MM.1S (cell line): ENCODE data around the gene SH3PXD2B.
"Not testable (repeated sequence)": the region's sequence is repeated elsewhere in the genome, so short reads cannot be mapped to it uniquely, and the experiment has no call there.

Experiments
- DNase-seq: peaks from one replicate; pipeline ENCODE4 v3.0.0-alpha.2; 2015
- H2AFZ ChIP-seq: fragments of 300-600 bp; sonication (generic); 2 replicates; pipeline ENCODE4 v1.6.0; 2016; ENCODE audit warnings: antibody characterized with exemption, low read length
- H3F3A ChIP-seq: fragments of 300-600 bp; sonication (generic); 2 replicates; pipeline ENCODE4 v1.6.1; 2016; ENCODE audit warnings: mild to moderate bottlenecking, antibody characterized with exemption, low read length, moderate library complexity, mixed read lengths; ENCODE audit not compliant: insufficient read depth
- H3K27ac ChIP-seq: fragments of 300-600 bp; sonication (generic); 2 replicates; pipeline ENCODE4 v1.5.1; 2016; ENCODE audit warnings: mild to moderate bottlenecking, low read length
- H3K27me3 ChIP-seq: fragments of 300-600 bp; sonication (generic); replicated peaks from 2 replicates; pipeline ENCODE4 v1.6.0; 2016; ENCODE audit warnings: low read length; ENCODE audit not compliant: insufficient read depth
- H3K36me3 ChIP-seq: fragments of 300-600 bp; sonication (generic); replicated peaks from 2 replicates; pipeline ENCODE4 v1.6.1; 2016; ENCODE audit warnings: mild to moderate bottlenecking, low read length, mixed read lengths; ENCODE audit not compliant: insufficient read depth
- H3K4me1 ChIP-seq: fragments of 300-600 bp; sonication (generic); 2 replicates; pipeline ENCODE4 v1.6.1; 2016; ENCODE audit warnings: low read length, mixed read lengths
- H3K4me2 ChIP-seq: fragments of 300-600 bp; sonication (generic); 2 replicates; pipeline ENCODE4 v1.6.0; 2016; ENCODE audit warnings: low read depth, low read length
- H3K4me3 ChIP-seq: fragments of 300-600 bp; sonication (generic); 2 replicates; pipeline ENCODE4 v1.5.1; 2016; ENCODE audit warnings: low read length, mixed read lengths
- H3K79me2 ChIP-seq: fragments of 300-600 bp; sonication (generic); 2 replicates; pipeline ENCODE4 v1.6.1; 2016; ENCODE audit warnings: mixed run types, low read length, mixed read lengths
- H3K9ac ChIP-seq: fragments of 300-600 bp; sonication (generic); 2 replicates; pipeline ENCODE4 v1.6.1; 2016; ENCODE audit warnings: low read length, mixed read lengths
- H3K9me2 ChIP-seq: fragments of 300-600 bp; sonication (generic); replicated peaks from 2 replicates; pipeline ENCODE4 v1.6.1; 2016; ENCODE audit warnings: mild to moderate bottlenecking, low read length, mixed read lengths; ENCODE audit not compliant: insufficient read depth
- H3K9me3 ChIP-seq: fragments of 300-600 bp; sonication (generic); replicated peaks from 2 replicates; pipeline ENCODE4 v1.6.1; 2016; ENCODE audit warnings: mild to moderate bottlenecking, low read length, mixed read lengths; ENCODE audit not compliant: insufficient read depth
- H4K20me1 ChIP-seq: fragments of 300-600 bp; sonication (generic); 2 replicates; pipeline ENCODE4 v1.6.1; 2016; ENCODE audit warnings: mild to moderate bottlenecking, low read length, moderate library complexity, mixed read lengths; ENCODE audit not compliant: insufficient read depth
- EZH2 ChIP-seq: fragments of 300-600 bp; sonication (generic); optimal IDR thresholded peaks from 2 replicates; pipeline ENCODE3; 2017; ENCODE audit warnings: low read depth, mild to moderate bottlenecking, antibody characterized with exemption, low read length, mixed read lengths
- EZH2phosphoT487 ChIP-seq: fragments of 300-600 bp; sonication (generic); IDR thresholded peaks from 2 replicates; pipeline ENCODE4 v1.6.1; 2018; ENCODE audit warnings: antibody characterized with exemption, low read length
- TF ChIP-seq, protein P1 (sequence below): fragments of 300-600 bp; sonication (generic); IDR thresholded peaks from 2 replicates; pipeline ENCODE4 v1.5.1; 2016; ENCODE audit warnings: antibody characterized with exemption, low read length, mixed read lengths

SH3PXD2B gene

DNA sequence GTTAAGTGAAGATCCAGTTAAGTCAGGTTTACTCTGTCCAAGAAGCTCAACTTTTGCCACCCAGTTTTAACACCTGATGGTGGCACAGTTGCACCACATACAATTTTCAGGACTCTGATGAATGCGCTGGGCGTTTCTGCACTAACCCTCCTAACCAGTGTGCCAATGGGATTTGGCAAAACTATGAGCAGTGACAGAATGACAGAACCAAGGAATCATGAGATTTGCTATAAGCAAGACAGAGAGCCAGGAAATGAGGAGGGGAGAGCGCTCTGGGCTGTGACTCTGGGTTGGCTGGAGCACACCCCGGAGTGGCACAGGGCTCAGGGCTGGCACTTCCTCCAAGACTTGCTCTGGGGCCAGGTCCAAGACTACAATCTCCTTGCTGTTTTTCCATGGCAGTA is 84.1 kb downstream of the SH3PXD2B start:
- Histone ChIP-seq H3K36me3 (no peaks in the 10 kb centered on the region), H3K27me3 (no peaks in the 10 kb centered on the region), H3K79me2 (no peaks in the 10 kb centered on the region), H3K4me1 (peaks cover 11% of the 10 kb centered on the region), H2AFZ (no peak overlapping the region), H3F3A (no peaks in the 10 kb centered on the region), H3K9me3 (no peaks in the 10 kb centered on the region), H3K4me2 (no peak overlapping the region), H3K27ac (no peak overlapping the region), H3K9ac (no peak overlapping the region), H4K20me1 (no peaks in the 10 kb centered on the region), H3K4me3 (no peak overlapping the region), H3K9me2 (no peaks in the 10 kb centered on the region)
- TF ChIP-seq EZH2phosphoT487 (no peak), EZH2 (no peak)
- TF ChIP-seq, protein P1, sequence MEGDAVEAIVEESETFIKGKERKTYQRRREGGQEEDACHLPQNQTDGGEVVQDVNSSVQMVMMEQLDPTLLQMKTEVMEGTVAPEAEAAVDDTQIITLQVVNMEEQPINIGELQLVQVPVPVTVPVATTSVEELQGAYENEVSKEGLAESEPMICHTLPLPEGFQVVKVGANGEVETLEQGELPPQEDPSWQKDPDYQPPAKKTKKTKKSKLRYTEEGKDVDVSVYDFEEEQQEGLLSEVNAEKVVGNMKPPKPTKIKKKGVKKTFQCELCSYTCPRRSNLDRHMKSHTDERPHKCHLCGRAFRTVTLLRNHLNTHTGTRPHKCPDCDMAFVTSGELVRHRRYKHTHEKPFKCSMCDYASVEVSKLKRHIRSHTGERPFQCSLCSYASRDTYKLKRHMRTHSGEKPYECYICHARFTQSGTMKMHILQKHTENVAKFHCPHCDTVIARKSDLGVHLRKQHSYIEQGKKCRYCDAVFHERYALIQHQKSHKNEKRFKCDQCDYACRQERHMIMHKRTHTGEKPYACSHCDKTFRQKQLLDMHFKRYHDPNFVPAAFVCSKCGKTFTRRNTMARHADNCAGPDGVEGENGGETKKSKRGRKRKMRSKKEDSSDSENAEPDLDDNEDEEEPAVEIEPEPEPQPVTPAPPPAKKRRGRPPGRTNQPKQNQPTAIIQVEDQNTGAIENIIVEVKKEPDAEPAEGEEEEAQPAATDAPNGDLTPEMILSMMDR, result no peak
- DNase-seq, result no peak

GRCh38 chr5:172368699-172369098 is 85.6 kb downstream of the SH3PXD2B start:
- not testable (repeated sequence) for H3K79me2 ChIP-seq

DNA sequence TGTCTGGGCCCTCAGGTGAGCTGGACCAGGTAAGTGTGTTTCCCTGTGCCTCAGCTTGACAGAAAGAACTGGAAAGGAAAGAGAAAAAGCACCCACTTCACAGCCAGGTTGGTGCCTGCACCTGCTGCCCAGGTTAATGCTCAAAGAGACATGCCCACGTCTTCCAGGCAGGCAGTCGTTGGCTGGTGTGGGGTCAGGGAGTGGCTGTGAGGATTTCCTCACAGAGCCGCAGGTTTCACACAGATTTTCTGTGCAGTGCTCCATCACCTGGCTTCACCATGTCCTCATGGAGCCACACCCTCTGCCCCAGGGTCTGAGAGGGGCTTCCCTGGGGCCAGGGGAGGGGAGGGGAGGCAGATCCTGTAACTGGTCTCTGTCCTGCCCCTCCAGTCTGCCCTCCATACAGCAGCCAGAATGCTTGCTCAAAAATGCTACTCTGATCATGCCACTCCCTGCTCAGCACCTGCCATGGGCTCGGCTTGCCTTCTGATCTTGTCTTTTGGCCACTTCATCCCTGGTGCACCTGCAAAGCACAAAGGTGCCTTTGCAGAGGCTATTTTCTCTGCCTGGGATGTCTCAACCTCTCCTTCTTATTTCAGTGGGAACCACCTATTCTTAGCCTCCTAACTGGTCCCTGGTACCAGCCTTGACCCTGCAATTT is 88.2 kb downstream of the SH3PXD2B start:
- H3K9me3 ChIP-seq, result no peaks in the 10 kb centered on the region
- H3K27me3 ChIP-seq, result no peaks in the 10 kb centered on the region
- no peaks in the 10 kb centered on the region for H3F3A ChIP-seq
- TF ChIP-seq, protein P1, result no peak
- TF ChIP-seq EZH2phosphoT487, result no peak
- no peak for TF ChIP-seq EZH2
- peak; percentile 50 for DNase-seq
- H3K4me3 ChIP-seq, result no peak overlapping the region
- peak overlapping the region; percentile 28; the same call in 1 of the 2 replicates for H3K27ac ChIP-seq
- H2AFZ ChIP-seq, result 0 out of 2 replicates have a peak overlapping the region, but pooled peaks have one; percentile 45
- H4K20me1 ChIP-seq, result no peaks in the 10 kb centered on the region
- H3K79me2 ChIP-seq, result no peaks in the 10 kb centered on the region
- peak overlapping the region; percentile 21; the same call in 1 of the 2 replicates for H3K4me2 ChIP-seq
- H3K4me1 ChIP-seq, result peaks cover 20% of the 10 kb centered on the region
- H3K36me3 ChIP-seq, result no peaks in the 10 kb centered on the region
- H3K9me2 ChIP-seq, result no peaks in the 10 kb centered on the region
- no peak overlapping the region for H3K9ac ChIP-seq

More at GRCh38 chr5:172368699-172369098, 85.6 kb downstream of the SH3PXD2B start:
- not testable (repeated sequence) for H4K20me1 ChIP-seq, H3K27ac ChIP-seq, DNase-seq, H3K9me3 ChIP-seq, H2AFZ ChIP-seq, H3K4me2 ChIP-seq, H3K27me3 ChIP-seq, H3K4me3 ChIP-seq, H3K9me2 ChIP-seq, H3K9ac ChIP-seq, H3F3A ChIP-seq, H3K36me3 ChIP-seq
- peaks cover 13% of the 10 kb centered on the region for H3K4me1 ChIP-seq

DNA sequence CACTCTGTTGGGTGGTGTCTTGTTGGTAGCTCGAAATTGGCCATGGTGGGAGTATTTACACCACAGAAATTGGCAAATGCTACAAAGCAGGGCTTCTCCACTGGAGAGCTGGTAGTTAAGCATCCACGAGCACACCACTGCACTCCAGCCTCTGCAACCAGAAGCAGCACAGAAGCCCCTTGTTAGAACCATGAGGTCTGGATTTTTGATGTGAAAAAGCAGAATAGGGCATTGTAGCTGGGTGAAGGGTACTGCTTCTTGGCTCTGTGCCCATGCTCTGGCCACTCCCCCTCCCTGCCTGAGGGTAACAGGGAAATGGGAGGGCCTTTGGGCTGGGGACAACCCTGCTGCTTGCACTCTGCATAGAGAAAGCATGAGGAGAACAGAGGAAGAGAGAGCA is 89.6 kb downstream of the SH3PXD2B start:
- Histone ChIP-seq H4K20me1 (no peaks in the 10 kb centered on the region), H2AFZ (no peak overlapping the region), H3K36me3 (no peaks in the 10 kb centered on the region), H3F3A (no peaks in the 10 kb centered on the region), H3K4me3 (no peak overlapping the region), H3K4me1 (peaks cover 20% of the 10 kb centered on the region), H3K4me2 (no peak overlapping the region), H3K27ac (no peak overlapping the region), H3K79me2 (no peaks in the 10 kb centered on the region), H3K9me3 (no peaks in the 10 kb centered on the region), H3K9ac (no peak overlapping the region), H3K9me2 (no peaks in the 10 kb centered on the region), H3K27me3 (no peaks in the 10 kb centered on the region)
- TF ChIP-seq EZH2phosphoT487, result no peak
- no peak for TF ChIP-seq EZH2
- TF ChIP-seq, protein P1, result no peak
- peak; percentile 50 for DNase-seq
